ENCODE measurements around the gene NME3.

The NME3 gene

GRCh38 chr16:1721372-1721771, 50.0 kb downstream of the NME3 start:
- no peak for DNase-seq

Measured in NCI-H1694 treated with DMSO at 0.1 percent for 48 hours (cell line).